MM.1S (cell line): ENCODE data around the gene GAK.

Experiments used
- DNase-seq: peaks from one replicate; pipeline ENCODE4 v3.0.0-alpha.2; 2015
- H2AFZ ChIP-seq: fragments of 300-600 bp; sonication (generic); 2 replicates; pipeline ENCODE4 v1.6.0; 2016; ENCODE audit warnings: antibody characterized with exemption, low read length
- H3F3A ChIP-seq: fragments of 300-600 bp; sonication (generic); 2 replicates; pipeline ENCODE4 v1.6.1; 2016; ENCODE audit warnings: mild to moderate bottlenecking, antibody characterized with exemption, low read length, moderate library complexity, mixed read lengths; ENCODE audit not compliant: insufficient read depth
- H3K27ac ChIP-seq: fragments of 300-600 bp; sonication (generic); 2 replicates; pipeline ENCODE4 v1.5.1; 2016; ENCODE audit warnings: mild to moderate bottlenecking, low read length
- H3K27me3 ChIP-seq: fragments of 300-600 bp; sonication (generic); replicated peaks from 2 replicates; pipeline ENCODE4 v1.6.0; 2016; ENCODE audit warnings: low read length; ENCODE audit not compliant: insufficient read depth
- H3K36me3 ChIP-seq: fragments of 300-600 bp; sonication (generic); replicated peaks from 2 replicates; pipeline ENCODE4 v1.6.1; 2016; ENCODE audit warnings: mild to moderate bottlenecking, low read length, mixed read lengths; ENCODE audit not compliant: insufficient read depth
- H3K4me1 ChIP-seq: fragments of 300-600 bp; sonication (generic); 2 replicates; pipeline ENCODE4 v1.6.1; 2016; ENCODE audit warnings: low read length, mixed read lengths
- H3K4me2 ChIP-seq: fragments of 300-600 bp; sonication (generic); 2 replicates; pipeline ENCODE4 v1.6.0; 2016; ENCODE audit warnings: low read depth, low read length
- H3K4me3 ChIP-seq: fragments of 300-600 bp; sonication (generic); 2 replicates; pipeline ENCODE4 v1.5.1; 2016; ENCODE audit warnings: low read length, mixed read lengths
- H3K79me2 ChIP-seq: fragments of 300-600 bp; sonication (generic); 2 replicates; pipeline ENCODE4 v1.6.1; 2016; ENCODE audit warnings: mixed run types, low read length, mixed read lengths
- H3K9ac ChIP-seq: fragments of 300-600 bp; sonication (generic); 2 replicates; pipeline ENCODE4 v1.6.1; 2016; ENCODE audit warnings: low read length, mixed read lengths
- H3K9me2 ChIP-seq: fragments of 300-600 bp; sonication (generic); replicated peaks from 2 replicates; pipeline ENCODE4 v1.6.1; 2016; ENCODE audit warnings: mild to moderate bottlenecking, low read length, mixed read lengths; ENCODE audit not compliant: insufficient read depth
- H3K9me3 ChIP-seq: fragments of 300-600 bp; sonication (generic); replicated peaks from 2 replicates; pipeline ENCODE4 v1.6.1; 2016; ENCODE audit warnings: mild to moderate bottlenecking, low read length, mixed read lengths; ENCODE audit not compliant: insufficient read depth
- H4K20me1 ChIP-seq: fragments of 300-600 bp; sonication (generic); 2 replicates; pipeline ENCODE4 v1.6.1; 2016; ENCODE audit warnings: mild to moderate bottlenecking, low read length, moderate library complexity, mixed read lengths; ENCODE audit not compliant: insufficient read depth
- EZH2 ChIP-seq: fragments of 300-600 bp; sonication (generic); optimal IDR thresholded peaks from 2 replicates; pipeline ENCODE3; 2017; ENCODE audit warnings: low read depth, mild to moderate bottlenecking, antibody characterized with exemption, low read length, mixed read lengths
- EZH2phosphoT487 ChIP-seq: fragments of 300-600 bp; sonication (generic); IDR thresholded peaks from 2 replicates; pipeline ENCODE4 v1.6.1; 2018; ENCODE audit warnings: antibody characterized with exemption, low read length
- TF ChIP-seq, protein P1 (sequence below): fragments of 300-600 bp; sonication (generic); IDR thresholded peaks from 2 replicates; pipeline ENCODE4 v1.5.1; 2016; ENCODE audit warnings: antibody characterized with exemption, low read length, mixed read lengths

The GAK gene

DNA sequence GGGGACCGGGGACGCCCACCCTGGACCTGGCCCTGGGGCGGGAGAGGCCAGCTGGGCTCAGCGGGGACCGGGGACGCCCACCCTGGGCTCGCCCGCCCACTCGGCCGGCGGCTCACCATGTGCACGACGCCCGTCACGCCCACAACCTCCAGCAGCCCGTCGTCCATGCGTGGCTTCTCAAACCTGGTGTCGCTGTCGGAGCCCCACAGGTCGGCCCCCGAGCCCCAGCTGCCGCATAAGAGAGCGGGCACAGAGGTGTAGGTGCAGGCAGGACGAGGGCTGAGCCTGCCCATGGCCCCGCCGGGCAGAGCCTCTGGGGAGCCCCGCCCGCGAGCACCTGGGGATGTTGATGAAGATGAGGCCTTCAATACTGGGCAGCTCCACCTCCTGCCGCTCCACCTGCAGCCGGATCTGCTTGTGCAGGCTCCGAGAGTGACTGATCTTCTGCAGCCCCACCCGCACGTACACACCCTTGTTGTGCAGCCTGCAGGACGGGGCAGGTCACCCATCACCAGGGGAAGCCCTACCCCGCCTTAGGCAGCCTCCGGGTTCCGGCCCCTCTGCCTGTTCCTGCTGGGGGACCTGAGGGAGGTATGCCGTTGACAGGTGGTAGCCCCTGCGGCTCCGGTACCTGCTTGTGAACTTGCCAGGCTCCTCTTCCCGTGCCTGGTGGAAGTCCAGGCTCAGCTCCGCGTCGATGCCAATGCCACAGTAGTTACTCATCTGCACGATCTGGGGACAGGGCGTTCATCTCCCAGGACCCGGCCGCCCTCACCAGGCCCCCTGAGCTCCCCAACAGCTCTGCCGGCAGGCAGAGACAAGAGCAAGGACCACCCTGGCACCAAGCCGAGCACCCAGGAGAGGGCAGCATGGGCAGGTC is 29.5 kb upstream of the GAK start:
- no peak overlapping the region for H3K9ac ChIP-seq
- no peaks in the 10 kb centered on the region for H3K4me1 ChIP-seq
- H4K20me1 ChIP-seq: no peaks in the 10 kb centered on the region
- TF ChIP-seq, protein P1, sequence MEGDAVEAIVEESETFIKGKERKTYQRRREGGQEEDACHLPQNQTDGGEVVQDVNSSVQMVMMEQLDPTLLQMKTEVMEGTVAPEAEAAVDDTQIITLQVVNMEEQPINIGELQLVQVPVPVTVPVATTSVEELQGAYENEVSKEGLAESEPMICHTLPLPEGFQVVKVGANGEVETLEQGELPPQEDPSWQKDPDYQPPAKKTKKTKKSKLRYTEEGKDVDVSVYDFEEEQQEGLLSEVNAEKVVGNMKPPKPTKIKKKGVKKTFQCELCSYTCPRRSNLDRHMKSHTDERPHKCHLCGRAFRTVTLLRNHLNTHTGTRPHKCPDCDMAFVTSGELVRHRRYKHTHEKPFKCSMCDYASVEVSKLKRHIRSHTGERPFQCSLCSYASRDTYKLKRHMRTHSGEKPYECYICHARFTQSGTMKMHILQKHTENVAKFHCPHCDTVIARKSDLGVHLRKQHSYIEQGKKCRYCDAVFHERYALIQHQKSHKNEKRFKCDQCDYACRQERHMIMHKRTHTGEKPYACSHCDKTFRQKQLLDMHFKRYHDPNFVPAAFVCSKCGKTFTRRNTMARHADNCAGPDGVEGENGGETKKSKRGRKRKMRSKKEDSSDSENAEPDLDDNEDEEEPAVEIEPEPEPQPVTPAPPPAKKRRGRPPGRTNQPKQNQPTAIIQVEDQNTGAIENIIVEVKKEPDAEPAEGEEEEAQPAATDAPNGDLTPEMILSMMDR: no peak
- TF ChIP-seq EZH2 (no peak), EZH2phosphoT487 (no peak)
- no peaks in the 10 kb centered on the region for H3K9me2 ChIP-seq
- H3K4me2 ChIP-seq: no peak overlapping the region
- no peak for DNase-seq
- no peaks in the 10 kb centered on the region for H3F3A ChIP-seq
- H3K27ac ChIP-seq: no peak overlapping the region
- H3K27me3 ChIP-seq: no peaks in the 10 kb centered on the region
- H3K4me3 ChIP-seq: no peak overlapping the region
- H3K9me3 ChIP-seq: no peaks in the 10 kb centered on the region
- no peak overlapping the region for H2AFZ ChIP-seq
- H3K79me2 ChIP-seq: no peaks in the 10 kb centered on the region
- no peaks in the 10 kb centered on the region for H3K36me3 ChIP-seq

DNA sequence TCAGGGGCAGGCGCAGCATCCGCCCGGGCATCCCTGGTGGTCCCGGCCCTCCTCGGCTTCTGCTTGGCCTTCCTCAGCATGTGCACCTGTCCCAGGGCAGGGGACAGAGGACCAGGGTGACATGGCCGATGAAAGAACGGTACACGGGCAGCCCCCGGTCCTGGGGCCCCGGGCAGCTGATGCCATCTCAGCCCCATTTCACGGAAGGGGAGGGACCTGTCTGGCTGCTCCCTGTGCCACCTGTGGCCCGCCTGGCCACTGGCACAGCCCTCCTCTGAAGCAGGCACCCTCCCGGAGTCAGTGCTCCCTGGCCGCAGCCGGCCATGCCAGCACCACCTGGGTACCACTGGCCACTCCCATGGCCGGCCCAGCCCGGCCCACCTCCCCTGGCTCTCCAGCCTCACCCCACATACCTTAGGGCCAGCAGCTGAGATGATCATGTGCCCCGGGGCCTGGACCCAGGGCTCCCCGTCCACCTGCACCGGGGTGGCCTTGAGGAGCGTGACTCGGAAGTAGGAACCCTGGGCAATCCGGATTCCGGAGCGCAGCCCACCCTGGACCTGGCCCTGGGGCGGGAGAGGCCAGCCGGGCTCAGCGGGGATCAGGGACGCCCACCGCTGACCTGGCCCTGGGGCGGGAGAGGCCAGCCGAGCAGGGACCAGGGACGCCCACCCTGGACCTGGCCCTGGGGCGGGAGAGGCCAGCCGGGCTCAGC is 28.7 kb upstream of the GAK start:
- H3K36me3 ChIP-seq: no peaks in the 10 kb centered on the region
- TF ChIP-seq EZH2phosphoT487 (no peak), EZH2 (no peak)
- TF ChIP-seq, protein P1: no peak
- no peak for DNase-seq
- no peaks in the 10 kb centered on the region for H3K79me2 ChIP-seq
- H3K4me2 ChIP-seq: no peak overlapping the region
- no peak overlapping the region for H3K9ac ChIP-seq
- no peaks in the 10 kb centered on the region for H4K20me1 ChIP-seq
- H3K27me3 ChIP-seq: no peaks in the 10 kb centered on the region
- no peak overlapping the region for H3K4me3 ChIP-seq
- no peak overlapping the region for H3K27ac ChIP-seq
- no peaks in the 10 kb centered on the region for H3K4me1 ChIP-seq
- no peaks in the 10 kb centered on the region for H3K9me2 ChIP-seq
- H2AFZ ChIP-seq: no peak overlapping the region
- H3K9me3 ChIP-seq: no peaks in the 10 kb centered on the region
- H3F3A ChIP-seq: no peaks in the 10 kb centered on the region

DNA sequence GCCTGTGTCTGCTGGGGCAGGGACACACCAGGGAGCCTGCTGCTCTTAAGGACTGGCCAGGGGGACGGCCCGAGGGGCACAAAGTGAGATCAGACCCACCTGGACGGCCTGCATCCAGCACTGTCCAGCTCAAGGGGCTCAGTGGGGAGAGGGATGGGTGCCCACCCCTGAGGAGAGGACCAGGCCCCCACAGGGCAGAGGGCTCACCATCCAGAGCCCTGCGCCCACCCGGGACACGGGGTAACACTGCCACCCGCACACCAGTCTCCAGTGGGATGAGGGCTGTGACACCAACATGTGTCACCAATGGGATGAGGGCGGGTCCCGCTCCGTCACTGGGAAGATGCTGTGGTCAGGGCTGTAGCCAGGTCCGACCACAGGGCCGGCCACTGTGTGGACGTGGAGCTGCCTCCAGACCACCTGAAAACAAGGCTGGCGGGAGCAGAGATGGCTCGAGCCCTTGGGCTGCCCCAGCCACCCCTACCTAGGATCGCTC is 28.1 kb upstream of the GAK start:
- H3F3A ChIP-seq: no peaks in the 10 kb centered on the region
- no peaks in the 10 kb centered on the region for H3K4me1 ChIP-seq
- DNase-seq: no peak
- no peak overlapping the region for H2AFZ ChIP-seq
- no peaks in the 10 kb centered on the region for H3K27me3 ChIP-seq
- H3K9me2 ChIP-seq: no peaks in the 10 kb centered on the region
- H3K4me2 ChIP-seq: no peak overlapping the region
- no peak overlapping the region for H3K4me3 ChIP-seq
- H3K79me2 ChIP-seq: no peaks in the 10 kb centered on the region
- no peaks in the 10 kb centered on the region for H4K20me1 ChIP-seq
- TF ChIP-seq, protein P1: no peak
- TF ChIP-seq EZH2: no peak
- no peak overlapping the region for H3K27ac ChIP-seq
- H3K9ac ChIP-seq: no peak overlapping the region
- no peaks in the 10 kb centered on the region for H3K9me3 ChIP-seq
- H3K36me3 ChIP-seq: no peaks in the 10 kb centered on the region
